ENCODE measurements around the gene MEGF8. TPM values are rescaled to one million over a fixed set of nuclear protein-coding genes. Genes with fewer than 3 reads are reported as not detected.

The MEGF8 gene
- polyA plus RNA-seq, 1 donor from 2014 or later: 21.5 TPM

DNA sequence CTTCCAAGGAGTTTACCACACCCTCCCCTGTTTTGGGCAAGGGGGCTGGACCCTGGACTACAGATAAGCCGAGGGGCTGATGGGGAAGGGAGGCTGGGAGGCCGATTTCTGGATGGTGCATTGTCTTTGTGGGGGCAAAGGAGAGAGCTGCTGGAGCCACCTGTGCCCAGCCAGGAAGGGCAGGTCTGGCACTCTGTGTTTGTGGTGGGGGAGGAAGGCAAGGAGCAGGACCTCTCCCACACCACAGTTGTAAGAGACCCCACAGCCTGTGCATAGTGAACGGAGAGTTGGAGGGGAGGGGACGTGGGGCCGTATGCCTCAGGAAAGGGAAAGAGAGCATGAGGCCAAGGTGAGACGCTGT lies 39.5 kb upstream of the MEGF8 start:
- Histone ChIP-seq H3K4me3 (ENCODE audit: low read length) (peak overlapping the region; percentile 95), H3K9ac (ENCODE audit: low read length) (peak overlapping the region; percentile 93), H4K20me1 (ENCODE audit: insufficient read depth) (peaks cover 10% of the 10 kb centered on the region), H3K9me2 (ENCODE audit: insufficient read depth, low read length) (no peaks in the 10 kb centered on the region), H3K79me2 (replicated peaks; ENCODE audit: insufficient read depth, low read length) (peaks cover 32% of the 10 kb centered on the region), H3K36me3 (ENCODE audit: insufficient read depth, low read length) (no peaks in the 10 kb centered on the region), H3K4me2 (ENCODE audit: low read length) (no peak overlapping the region), H3K27me3 (ENCODE audit: insufficient read depth, low read depth, low read length) (no peaks in the 10 kb centered on the region), H3F3A (ENCODE audit: insufficient read depth, low read length, poor library complexity, severe bottlenecking) (no peaks in the 10 kb centered on the region), H3K27ac (ENCODE audit: low read length) (no peak overlapping the region), H2AFZ (ENCODE audit: low read depth, low read length) (no peak overlapping the region), H3K9me3 (ENCODE audit: low read length) (no peaks in the 10 kb centered on the region)
- TF ChIP-seq, protein P1, sequence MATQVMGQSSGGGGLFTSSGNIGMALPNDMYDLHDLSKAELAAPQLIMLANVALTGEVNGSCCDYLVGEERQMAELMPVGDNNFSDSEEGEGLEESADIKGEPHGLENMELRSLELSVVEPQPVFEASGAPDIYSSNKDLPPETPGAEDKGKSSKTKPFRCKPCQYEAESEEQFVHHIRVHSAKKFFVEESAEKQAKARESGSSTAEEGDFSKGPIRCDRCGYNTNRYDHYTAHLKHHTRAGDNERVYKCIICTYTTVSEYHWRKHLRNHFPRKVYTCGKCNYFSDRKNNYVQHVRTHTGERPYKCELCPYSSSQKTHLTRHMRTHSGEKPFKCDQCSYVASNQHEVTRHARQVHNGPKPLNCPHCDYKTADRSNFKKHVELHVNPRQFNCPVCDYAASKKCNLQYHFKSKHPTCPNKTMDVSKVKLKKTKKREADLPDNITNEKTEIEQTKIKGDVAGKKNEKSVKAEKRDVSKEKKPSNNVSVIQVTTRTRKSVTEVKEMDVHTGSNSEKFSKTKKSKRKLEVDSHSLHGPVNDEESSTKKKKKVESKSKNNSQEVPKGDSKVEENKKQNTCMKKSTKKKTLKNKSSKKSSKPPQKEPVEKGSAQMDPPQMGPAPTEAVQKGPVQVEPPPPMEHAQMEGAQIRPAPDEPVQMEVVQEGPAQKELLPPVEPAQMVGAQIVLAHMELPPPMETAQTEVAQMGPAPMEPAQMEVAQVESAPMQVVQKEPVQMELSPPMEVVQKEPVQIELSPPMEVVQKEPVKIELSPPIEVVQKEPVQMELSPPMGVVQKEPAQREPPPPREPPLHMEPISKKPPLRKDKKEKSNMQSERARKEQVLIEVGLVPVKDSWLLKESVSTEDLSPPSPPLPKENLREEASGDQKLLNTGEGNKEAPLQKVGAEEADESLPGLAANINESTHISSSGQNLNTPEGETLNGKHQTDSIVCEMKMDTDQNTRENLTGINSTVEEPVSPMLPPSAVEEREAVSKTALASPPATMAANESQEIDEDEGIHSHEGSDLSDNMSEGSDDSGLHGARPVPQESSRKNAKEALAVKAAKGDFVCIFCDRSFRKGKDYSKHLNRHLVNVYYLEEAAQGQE (IDR thresholded peaks at IDR 0.05; ENCODE audit: borderline replicate concordance): no peak
- TF ChIP-seq EZH2 (IDR thresholded peaks at IDR 0.05; ENCODE audit: borderline replicate concordance, insufficient read depth, low read length, poor library complexity, severe bottlenecking) (no peak), MXI1 (conservative IDR thresholded peaks at IDR 0.05; ENCODE audit: poor library complexity, severe bottlenecking) (no peak), SMC3 (conservative IDR thresholded peaks at IDR 0.05; ENCODE audit: poor library complexity) (no peak)
- TF ChIP-seq, protein P2, sequence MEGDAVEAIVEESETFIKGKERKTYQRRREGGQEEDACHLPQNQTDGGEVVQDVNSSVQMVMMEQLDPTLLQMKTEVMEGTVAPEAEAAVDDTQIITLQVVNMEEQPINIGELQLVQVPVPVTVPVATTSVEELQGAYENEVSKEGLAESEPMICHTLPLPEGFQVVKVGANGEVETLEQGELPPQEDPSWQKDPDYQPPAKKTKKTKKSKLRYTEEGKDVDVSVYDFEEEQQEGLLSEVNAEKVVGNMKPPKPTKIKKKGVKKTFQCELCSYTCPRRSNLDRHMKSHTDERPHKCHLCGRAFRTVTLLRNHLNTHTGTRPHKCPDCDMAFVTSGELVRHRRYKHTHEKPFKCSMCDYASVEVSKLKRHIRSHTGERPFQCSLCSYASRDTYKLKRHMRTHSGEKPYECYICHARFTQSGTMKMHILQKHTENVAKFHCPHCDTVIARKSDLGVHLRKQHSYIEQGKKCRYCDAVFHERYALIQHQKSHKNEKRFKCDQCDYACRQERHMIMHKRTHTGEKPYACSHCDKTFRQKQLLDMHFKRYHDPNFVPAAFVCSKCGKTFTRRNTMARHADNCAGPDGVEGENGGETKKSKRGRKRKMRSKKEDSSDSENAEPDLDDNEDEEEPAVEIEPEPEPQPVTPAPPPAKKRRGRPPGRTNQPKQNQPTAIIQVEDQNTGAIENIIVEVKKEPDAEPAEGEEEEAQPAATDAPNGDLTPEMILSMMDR (IDR thresholded peaks at IDR 0.05; ENCODE audit: poor library complexity, severe bottlenecking): no peak

DNA sequence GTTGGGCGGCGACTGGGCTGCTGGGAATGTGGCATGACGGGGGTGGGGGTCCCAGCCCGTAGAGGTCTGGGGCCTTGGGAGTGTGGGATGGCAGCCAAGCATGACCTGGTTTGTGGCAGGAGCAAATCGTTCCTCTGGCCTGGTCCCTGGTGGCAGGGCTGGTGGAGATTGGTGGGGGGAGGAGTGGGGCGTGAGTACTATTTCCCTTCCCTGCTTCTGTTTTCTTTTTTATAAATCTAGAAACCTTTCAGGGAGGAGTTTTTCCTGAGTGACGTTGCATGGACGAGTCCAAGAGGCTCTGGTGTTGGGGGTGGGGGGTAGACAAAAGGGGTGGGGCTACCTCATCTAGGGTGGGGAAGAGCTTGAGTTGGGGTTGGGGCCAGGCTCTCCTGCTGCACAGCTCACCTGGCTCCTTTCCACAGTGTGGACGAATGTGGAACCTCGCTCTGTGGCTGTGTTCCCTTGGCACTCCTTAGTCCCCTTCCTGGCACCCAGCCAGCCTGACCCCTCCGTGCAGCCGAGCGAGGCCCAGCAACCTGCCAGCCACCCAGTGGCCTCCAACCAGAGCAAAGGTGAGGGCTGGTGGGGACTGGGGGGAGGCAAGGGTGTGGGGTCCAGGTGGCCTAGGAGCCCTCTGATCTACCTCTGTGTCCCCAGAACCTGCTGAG lies 39.0 kb upstream of the MEGF8 start:
- Histone ChIP-seq H3K27me3 (ENCODE audit: insufficient read depth, low read depth, low read length) (no peaks in the 10 kb centered on the region), H3K4me3 (ENCODE audit: low read length) (peak overlapping the region; percentile 95), H3F3A (ENCODE audit: insufficient read depth, low read length, poor library complexity, severe bottlenecking) (no peaks in the 10 kb centered on the region), H4K20me1 (ENCODE audit: insufficient read depth) (peaks cover 10% of the 10 kb centered on the region), H3K9me3 (ENCODE audit: low read length) (no peaks in the 10 kb centered on the region), H3K9ac (ENCODE audit: low read length) (peak overlapping the region; percentile 93), H3K4me2 (ENCODE audit: low read length) (no peak overlapping the region), H2AFZ (ENCODE audit: low read depth, low read length) (no peak overlapping the region), H3K9me2 (ENCODE audit: insufficient read depth, low read length) (no peaks in the 10 kb centered on the region), H3K79me2 (replicated peaks; ENCODE audit: insufficient read depth, low read length) (peaks cover 28% of the 10 kb centered on the region), H3K27ac (ENCODE audit: low read length) (no peak overlapping the region), H3K36me3 (ENCODE audit: insufficient read depth, low read length) (peaks cover 2% of the 10 kb centered on the region)
- TF ChIP-seq RAD21 (conservative IDR thresholded peaks at IDR 0.05) (no peak), EP300 (conservative IDR thresholded peaks at IDR 0.05; ENCODE audit: poor library complexity, severe bottlenecking) (no peak)

All from neural cell (in vitro differentiated cells).